OCI-LY3 (cell line): ENCODE results near the gene R3HDM4.
A peak's percentile ranks its signal among the peaks of the same experiment; 100 is the strongest.

ENCODE experiments used
- H2AFZ ChIP-seq: fragments of 200-600, 300-600 bp; shearing (Covaris generic); 2 replicates; pipeline ENCODE4 v1.6.0; 2014; ENCODE audit warnings: antibody characterized with exemption, low read depth, low read length
- H3K27ac ChIP-seq: fragments of 200-600, 300-600 bp; sonication (generic); 2 replicates; pipeline ENCODE4 v1.5.1; 2014; ENCODE audit warnings: mild to moderate bottlenecking, low read length, moderate library complexity, mixed read lengths
- H3K27me3 ChIP-seq: fragments of 200-600, 300-600 bp; sonication (generic); 2 replicates; pipeline ENCODE4 v1.6.1; 2014; ENCODE audit warnings: low read depth, low read length, mixed read lengths
- H3K36me3 ChIP-seq: fragments of 200-600, 300-600 bp; sonication (generic); replicated peaks from 2 replicates; pipeline ENCODE3; 2014; ENCODE audit warnings: low read depth, low read length, mixed read lengths
- H3K4me1 ChIP-seq: fragments of 300-600, 200-600 bp; sonication (generic); 2 replicates; pipeline ENCODE4 v1.6.1; 2014; ENCODE audit warnings: low read length, mixed read lengths
- H3K4me2 ChIP-seq: fragments of 200-600, 300-600 bp; sonication (generic); 2 replicates; pipeline ENCODE4 v1.6.1; 2014; ENCODE audit warnings: low read length, mixed read lengths
- H3K4me3 ChIP-seq: fragments of 300-600, 200-600 bp; sonication (generic); 2 replicates; pipeline ENCODE4 v1.5.1; 2014; ENCODE audit warnings: antibody characterized with exemption, mild to moderate bottlenecking, low read length, moderate library complexity
- H3K79me2 ChIP-seq: fragments of 300-600, 200-600 bp; shearing (Covaris generic); 2 replicates; pipeline ENCODE4 v1.6.1; 2014; ENCODE audit warnings: mild to moderate bottlenecking, low read length, mixed read lengths
- H3K9ac ChIP-seq: fragments of 300-600, 200-600 bp; shearing (Covaris generic); 2 replicates; pipeline ENCODE4 v1.6.0; 2014; ENCODE audit warnings: mild to moderate bottlenecking, low read length, moderate library complexity
- H3K9me3 ChIP-seq: fragments of 200-600, 300-600 bp; shearing (Covaris generic); 2 replicates; pipeline ENCODE4 v1.6.1; 2014; ENCODE audit warnings: low read length, mixed read lengths; ENCODE audit not compliant: insufficient read depth
- H4K20me1 ChIP-seq: fragments of 200-600, 300-600 bp; sonication (generic); 2 replicates; pipeline ENCODE4 v1.6.1; 2016; ENCODE audit warnings: low read length, mixed read lengths; ENCODE audit not compliant: insufficient read depth
- CTCF ChIP-seq: fragments of 200-600, 300-600 bp; sonication (generic); IDR thresholded peaks from 2 replicates; pipeline ENCODE4 v1.5.1; 2014; ENCODE audit warnings: antibody characterized with exemption, low read length, low read depth
- EZH2phosphoT487 ChIP-seq: fragments of 200-600 bp; shearing (Covaris generic); IDR thresholded peaks from 2 replicates; pipeline ENCODE4 v1.6.1; 2018; ENCODE audit warnings: antibody characterized with exemption, mixed run types, low read depth

R3HDM4 gene

DNA sequence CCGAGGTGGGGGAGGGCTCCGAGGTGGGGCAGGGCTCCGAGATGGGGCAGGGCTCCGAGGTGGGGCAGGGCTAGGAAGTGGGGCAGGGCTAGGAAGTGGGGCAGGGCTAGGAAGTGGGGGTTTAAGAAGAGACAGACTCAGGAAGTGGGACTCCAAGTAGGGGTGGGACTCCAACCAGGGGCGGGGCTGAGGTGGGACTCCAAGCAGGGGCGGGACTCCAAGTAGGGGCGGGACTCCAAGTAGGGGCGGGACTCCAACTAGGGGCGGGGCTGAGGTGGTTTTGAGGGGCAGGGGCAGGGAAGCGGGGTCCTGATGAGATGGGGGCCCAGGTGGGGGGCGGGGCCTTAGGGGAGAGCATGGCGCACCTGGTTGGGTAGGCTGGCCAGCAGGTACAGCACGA lies 39.9 kb downstream of the R3HDM4 start:
- Histone ChIP-seq H3K9me3 (no peaks in the 10 kb centered on the region), H2AFZ (no peak overlapping the region), H3K9ac (no peak overlapping the region), H3K4me1 (peaks cover 8% of the 10 kb centered on the region), H4K20me1 (peaks cover 6% of the 10 kb centered on the region; the same call in 1 of the 2 replicates), H3K27me3 (no peaks in the 10 kb centered on the region), H3K79me2 (no peaks in the 10 kb centered on the region), H3K36me3 (peaks cover 34% of the 10 kb centered on the region), H3K27ac (no peak overlapping the region), H3K4me2 (no peak overlapping the region), H3K4me3 (no peak overlapping the region)
- no peak for TF ChIP-seq CTCF
- TF ChIP-seq EZH2phosphoT487, result no peak

DNA sequence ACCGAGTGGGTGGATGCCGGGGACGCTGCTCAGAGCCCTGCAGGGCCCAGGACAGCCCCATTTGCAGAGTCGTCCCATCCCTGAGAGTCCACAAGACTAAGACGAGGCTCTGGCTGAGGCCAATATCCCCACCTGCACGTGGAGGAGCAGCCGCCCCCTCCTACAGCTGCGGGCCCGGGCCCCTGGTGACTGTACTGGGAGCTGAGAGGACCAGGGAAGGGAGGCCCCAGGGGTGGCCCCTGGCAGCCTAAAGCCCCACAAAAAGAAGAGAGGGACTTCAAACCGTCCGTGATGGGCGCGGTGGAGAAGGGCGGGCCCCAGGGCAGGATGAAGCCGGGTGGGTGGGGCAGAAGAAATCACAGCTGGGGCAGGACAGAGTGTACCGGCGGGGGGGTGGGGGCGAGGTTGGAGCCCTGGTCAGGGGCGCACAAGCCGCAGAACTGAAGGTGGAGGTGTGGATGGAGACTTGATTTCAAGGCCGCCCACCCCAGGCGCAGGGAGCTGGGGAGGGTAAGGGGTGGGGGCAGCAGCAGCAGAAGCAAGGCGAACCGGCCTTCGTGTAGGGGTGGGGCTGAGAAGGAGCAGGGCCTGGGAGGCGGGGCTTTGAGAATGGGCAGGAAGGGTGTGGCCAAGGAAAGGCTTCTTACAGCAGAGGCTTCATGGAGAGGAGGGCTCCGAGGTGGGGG lies 40.6 kb downstream of the R3HDM4 start:
- Histone ChIP-seq H3K9ac (no peak overlapping the region; the same call in 1 of the 2 replicates), H3K36me3 (peaks cover 39% of the 10 kb centered on the region), H3K4me1 (peaks cover 8% of the 10 kb centered on the region), H4K20me1 (peaks cover 6% of the 10 kb centered on the region; the same call in 1 of the 2 replicates), H3K9me3 (no peaks in the 10 kb centered on the region), H3K27me3 (no peaks in the 10 kb centered on the region), H3K4me3 (peak overlapping the region; percentile 46), H3K27ac (peak overlapping the region; percentile 29), H2AFZ (no peak overlapping the region), H3K4me2 (peak overlapping the region; percentile 49), H3K79me2 (no peaks in the 10 kb centered on the region)
- TF ChIP-seq CTCF (no peak), EZH2phosphoT487 (no peak)

DNA sequence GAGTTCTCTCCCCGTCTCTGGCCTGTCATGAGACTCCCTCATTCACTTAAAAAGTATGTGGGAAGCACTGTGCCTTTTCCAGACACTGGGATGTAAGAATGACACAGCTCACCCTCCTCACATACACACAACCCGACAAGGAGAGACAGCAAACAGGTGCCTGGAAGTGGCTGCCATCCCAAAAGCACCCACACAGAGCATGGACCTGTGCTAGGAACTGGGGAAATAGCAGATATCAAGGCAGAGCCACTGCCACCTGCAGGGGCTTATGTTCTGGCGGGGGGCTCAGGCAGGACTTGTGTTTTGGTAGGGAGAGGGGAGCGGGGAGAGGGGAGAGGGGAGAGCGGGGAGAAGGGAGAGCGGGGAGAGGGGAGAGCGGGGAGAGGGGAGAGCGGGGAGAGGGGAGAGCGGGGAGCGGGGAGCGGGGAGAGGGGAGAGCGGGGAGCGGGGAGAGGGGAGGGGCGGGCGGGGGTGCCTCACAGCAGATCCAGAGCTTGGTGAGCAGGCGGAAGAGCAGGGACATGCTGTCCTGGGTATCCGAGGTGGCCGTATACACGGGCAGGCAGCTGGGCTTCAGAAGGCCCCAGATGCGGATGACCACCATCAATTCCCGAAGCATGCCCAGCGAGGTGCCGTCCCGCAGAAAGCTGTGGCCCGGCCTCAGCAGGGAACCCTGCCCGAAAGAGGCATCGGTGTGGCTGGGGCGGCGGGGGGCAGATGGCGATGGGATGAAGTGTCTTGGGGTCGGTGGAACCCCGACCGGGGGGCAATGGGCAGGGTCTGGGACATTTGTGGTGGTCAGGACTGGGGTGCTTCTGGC lies 41.4 kb downstream of the R3HDM4 start:
- H3K4me3 ChIP-seq, result no peak overlapping the region
- peaks cover 8% of the 10 kb centered on the region for H3K4me1 ChIP-seq
- TF ChIP-seq EZH2phosphoT487 (no peak), CTCF (no peak)
- H3K79me2 ChIP-seq, result no peaks in the 10 kb centered on the region
- no peak overlapping the region for H2AFZ ChIP-seq
- no peak overlapping the region for H3K9ac ChIP-seq
- peak overlapping the region; percentile 49; the same call in 1 of the 2 replicates for H3K4me2 ChIP-seq
- peak overlapping the region; percentile 29; the same call in 1 of the 2 replicates for H3K27ac ChIP-seq
- H3K36me3 ChIP-seq, result peaks cover 34% of the 10 kb centered on the region
- no peaks in the 10 kb centered on the region for H3K27me3 ChIP-seq
- peaks cover 6% of the 10 kb centered on the region; the same call in 1 of the 2 replicates for H4K20me1 ChIP-seq
- H3K9me3 ChIP-seq, result no peaks in the 10 kb centered on the region

DNA sequence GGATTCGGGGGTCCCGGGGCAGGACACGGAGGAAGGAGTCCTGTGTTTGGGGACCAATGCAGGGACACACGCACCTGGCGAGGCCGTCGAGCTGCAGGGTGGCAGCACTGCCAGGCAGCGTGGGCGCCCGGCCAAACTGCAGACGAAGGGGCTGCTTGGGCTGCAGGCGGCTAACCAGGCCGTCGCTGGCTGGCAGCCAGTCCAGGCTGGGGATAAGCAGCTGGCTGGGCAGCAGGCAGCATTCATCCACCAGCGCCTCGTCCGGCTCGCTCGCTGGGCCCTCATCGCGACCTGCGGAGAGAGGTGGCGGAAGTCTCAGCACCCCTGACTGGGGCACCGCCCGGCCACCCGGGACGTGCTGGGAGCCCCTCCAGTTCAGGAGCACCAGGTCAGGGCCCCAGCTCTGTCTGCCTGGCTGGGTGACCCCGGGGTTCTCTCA lies 42.0 kb downstream of the R3HDM4 start:
- Histone ChIP-seq H3K4me3 (no peak overlapping the region), H2AFZ (no peak overlapping the region), H3K4me2 (no peak overlapping the region), H3K4me1 (peaks cover 8% of the 10 kb centered on the region), H3K9me3 (no peaks in the 10 kb centered on the region), H4K20me1 (peaks cover 6% of the 10 kb centered on the region; the same call in 1 of the 2 replicates), H3K27me3 (no peaks in the 10 kb centered on the region), H3K36me3 (peaks cover 34% of the 10 kb centered on the region), H3K79me2 (no peaks in the 10 kb centered on the region), H3K27ac (no peak overlapping the region), H3K9ac (no peak overlapping the region)
- TF ChIP-seq EZH2phosphoT487 (no peak), CTCF (no peak)
